SH-SY5Y (cell line): Measurements from ENCODE around the gene RIOK2.

Experiments
- GATA2 ChIP-seq: IDR thresholded peaks from 2 replicates; pipeline ENCODE4 v1.6.1; 2011; ENCODE audit warnings: mild to moderate bottlenecking, low read depth, low read length
- GATA3 ChIP-seq: IDR thresholded peaks from 2 replicates; pipeline ENCODE4 v1.6.1; 2011; ENCODE audit warnings: low read depth, mild to moderate bottlenecking, low read length, moderate library complexity

DNA sequence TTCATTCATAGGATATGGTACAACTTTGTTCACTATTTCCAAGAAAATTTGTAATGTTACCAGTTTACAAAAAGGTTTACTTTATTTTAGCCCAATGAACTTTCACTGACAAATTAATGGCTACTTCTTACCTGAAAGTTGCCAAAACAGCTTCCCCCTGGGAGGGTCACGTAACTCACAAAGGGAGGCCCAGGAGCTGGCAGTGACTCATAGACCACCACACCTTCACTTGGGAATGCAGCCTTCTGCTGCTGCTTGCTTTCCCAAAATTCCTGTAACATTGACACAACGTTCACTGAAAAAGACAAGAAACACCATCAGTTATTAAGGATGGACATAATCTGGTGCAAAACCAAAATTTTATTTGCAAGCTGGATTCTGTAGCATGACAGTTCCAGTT, 58.7 kb downstream of the RIOK2 start:
- TF ChIP-seq GATA3 (no peak), GATA2 (no peak)
